ENCODE data around the gene RUSF1. TPM values are rescaled to one million over a fixed set of nuclear protein-coding genes. Genes with fewer than 3 reads are reported as not detected.

The RUSF1 gene
- total and polyA plus RNA-seq, 9 of the 15 experiments (the other 6 are each of a cell fraction or from before 2014, with no cell fraction given), result 0.80 to 52.8 (median 27.6) TPM

GRCh38 chr16:31441956-31442355, 66.2 kb downstream of the RUSF1 start (continued):
- TF ChIP-seq, protein P1, sequence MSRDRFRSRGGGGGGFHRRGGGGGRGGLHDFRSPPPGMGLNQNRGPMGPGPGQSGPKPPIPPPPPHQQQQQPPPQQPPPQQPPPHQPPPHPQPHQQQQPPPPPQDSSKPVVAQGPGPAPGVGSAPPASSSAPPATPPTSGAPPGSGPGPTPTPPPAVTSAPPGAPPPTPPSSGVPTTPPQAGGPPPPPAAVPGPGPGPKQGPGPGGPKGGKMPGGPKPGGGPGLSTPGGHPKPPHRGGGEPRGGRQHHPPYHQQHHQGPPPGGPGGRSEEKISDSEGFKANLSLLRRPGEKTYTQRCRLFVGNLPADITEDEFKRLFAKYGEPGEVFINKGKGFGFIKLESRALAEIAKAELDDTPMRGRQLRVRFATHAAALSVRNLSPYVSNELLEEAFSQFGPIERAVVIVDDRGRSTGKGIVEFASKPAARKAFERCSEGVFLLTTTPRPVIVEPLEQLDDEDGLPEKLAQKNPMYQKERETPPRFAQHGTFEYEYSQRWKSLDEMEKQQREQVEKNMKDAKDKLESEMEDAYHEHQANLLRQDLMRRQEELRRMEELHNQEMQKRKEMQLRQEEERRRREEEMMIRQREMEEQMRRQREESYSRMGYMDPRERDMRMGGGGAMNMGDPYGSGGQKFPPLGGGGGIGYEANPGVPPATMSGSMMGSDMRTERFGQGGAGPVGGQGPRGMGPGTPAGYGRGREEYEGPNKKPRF (IDR thresholded peaks at IDR 0.05; ENCODE audit: low read depth, low read length), result no peak
- TF ChIP-seq ETV1 (tag; conservative IDR thresholded peaks at IDR 0.05; ENCODE audit: low read depth), result no peak
- no peak for TF ChIP-seq KLF13 (tag; IDR thresholded peaks at IDR 0.05; ENCODE audit: borderline replicate concordance, low read depth)

DNA sequence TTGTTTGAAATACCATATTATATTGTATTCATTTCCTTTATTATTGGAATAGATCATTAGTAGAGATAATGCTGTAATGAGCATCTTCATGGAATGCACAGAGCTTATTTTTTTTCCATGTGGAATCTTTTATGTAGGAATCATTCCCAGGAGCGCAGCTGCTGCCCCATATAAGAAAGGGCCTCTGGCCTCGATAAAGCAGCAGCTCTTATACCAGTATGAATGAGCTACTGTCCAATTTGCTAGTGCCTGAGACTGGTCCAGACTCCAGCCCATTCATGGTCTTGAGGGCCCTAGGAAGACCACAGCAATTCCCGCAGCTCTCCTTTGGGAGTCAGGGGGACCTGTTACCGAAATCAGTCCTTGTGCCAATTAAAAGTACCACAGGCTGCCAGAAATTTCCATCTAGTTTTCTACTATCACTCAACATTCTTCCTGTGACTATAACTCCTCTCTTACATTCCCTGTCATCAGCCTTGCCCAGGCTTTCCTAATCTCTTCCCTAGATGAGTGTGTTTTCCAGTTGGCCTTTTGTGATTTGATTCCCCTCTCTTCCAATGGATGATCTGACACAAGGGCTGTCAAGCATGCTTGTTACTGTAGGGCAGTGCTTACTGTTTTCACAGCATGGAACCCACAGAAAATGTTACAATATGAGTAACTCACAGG, 67.5 kb downstream of the RUSF1 start:
- intact Hi-C loops (cut with micrococcal nuclease), result loop anchor here (5.0 to 10.0 kb wide), 3 partner anchors 56 to 256 kb away; partner anchors contain the start of gene FUS
- ChIA-PET POLR2A (interaction anchor here (1.1 kb wide), 1 partner anchor 11 kb away, joined by 4 read pairs; no protein-coding TSS in a partner anchor), CTCF (ENCODE audit: low intra/inter-chr PET ratio) (no interaction called here)
- H3K36me3 ChIP-seq (ENCODE audit: control insufficient read depth, insufficient read depth, low read length), result no peaks in the 10 kb centered on the region
- H3K79me2 ChIP-seq (ENCODE audit: control insufficient read depth, insufficient read depth, low read length), result no peaks in the 10 kb centered on the region
- H3K4me1 ChIP-seq (replicated peaks in 1 of 2; ENCODE audit: control insufficient read depth in 2 of 2, insufficient read depth in 2 of 2, low read length in 2 of 2), result peaks cover 3 to 25% of the 10 kb centered on the region in 2 experiments; a peak in 2 of 5 replicates
- BruUV-seq (replicated peaks), result no TSS peak
- DNase-seq (ENCODE audit: extremely low read depth in 1 of 4, low spot score in 3 of 4), result no peak
- no peaks in the 10 kb centered on the region for H3K9me1 ChIP-seq (ENCODE audit: control insufficient read depth, insufficient read depth, low read length)
- H3K27me3 ChIP-seq (ENCODE audit: control insufficient read depth in 2 of 2, insufficient read depth in 2 of 2, low read length in 2 of 2), result no peaks in the 10 kb centered on the region; a peak in 1 of 5 replicates
- H3K9ac ChIP-seq (ENCODE audit: insufficient read depth in 1 of 2, low read depth in 2 of 2, low read length in 2 of 2), result no peak overlapping the region
- in situ Hi-C loops (cut with MboI), result loop anchor here (25.0 kb wide), 1 partner anchor 453 kb away; the partner anchor contains the start of gene HSD3B7
- H3K4me3 ChIP-seq, result no peak overlapping the region
- H4K20me1 ChIP-seq (replicated peaks; ENCODE audit: control insufficient read depth, insufficient read depth, low read length), result no peaks in the 10 kb centered on the region
- no peak for FAIRE-seq
- H3K4me2 ChIP-seq (ENCODE audit: insufficient read depth, low read length), result no peak overlapping the region
- ATAC-seq, result no peak
- no peak overlapping the region for H2AFZ ChIP-seq (ENCODE audit: low read depth, low read length)
- 49% methylated on average over 4 of the region's 4 CpGs for WGBS (ENCODE audit: insufficient coverage, low coverage, missing lambda C conversion rate)
- no peak overlapping the region for H3K27ac ChIP-seq (ENCODE audit: extremely low read depth, low read depth, low read length)
- no peaks in the 10 kb centered on the region for H3K9me3 ChIP-seq (replicated peaks; ENCODE audit: control insufficient read depth, insufficient read depth, low read depth, low read length)
- TF ChIP-seq SRSF9 (IDR thresholded peaks at IDR 0.05; ENCODE audit: borderline replicate concordance, low read depth, low read length), result no peak
- no peak for TF ChIP-seq JUNB (CRISPR knock-in tag; conservative IDR thresholded peaks at IDR 0.05)
- TF ChIP-seq FOXJ3 (CRISPR knock-in tag; IDR thresholded peaks at IDR 0.05), result no peak
- no peak for TF ChIP-seq NCOA1 (IDR thresholded peaks at IDR 0.05; ENCODE audit: low read depth)
- TF ChIP-seq DACH1 (IDR thresholded peaks at IDR 0.05; ENCODE audit: partially characterized antibody), result no peak
- no peak for TF ChIP-seq SMARCA4 (IDR thresholded peaks at IDR 0.05)
- TF ChIP-seq GABPB1 (CRISPR knock-in tag; IDR thresholded peaks at IDR 0.05), result no peak
- TF ChIP-seq ZFP36 (IDR thresholded peaks at IDR 0.05; ENCODE audit: low read depth, low read length, partially characterized antibody), result no peak
- TF ChIP-seq ZNF431 (CRISPR knock-in tag; IDR thresholded peaks at IDR 0.05), result no peak
- no peak for TF ChIP-seq ZNF232 (CRISPR knock-in tag; IDR thresholded peaks at IDR 0.05)
- TF ChIP-seq DPF2 (IDR thresholded peaks at IDR 0.05), result no peak
- no peak for TF ChIP-seq MAFK (IDR thresholded peaks at IDR 0.05; ENCODE audit: low read length)
- TF ChIP-seq EP400 (IDR thresholded peaks at IDR 0.05), result no peak
- no peak for TF ChIP-seq ZNF717 (CRISPR knock-in tag; IDR thresholded peaks at IDR 0.05)
- no peak for TF ChIP-seq CBFB (CRISPR knock-in tag; IDR thresholded peaks at IDR 0.05)
- no peak for TF ChIP-seq GATAD2A (IDR thresholded peaks at IDR 0.05)
- TF ChIP-seq JUN (IDR thresholded peaks at IDR 0.05; ENCODE audit: borderline replicate concordance, low read depth, low read length), result no peak
- TF ChIP-seq JUN (CRISPR knock-in tag; IDR thresholded peaks at IDR 0.05; ENCODE audit: borderline replicate concordance), result no peak
- TF ChIP-seq TBL1XR1 (IDR thresholded peaks at IDR 0.05; ENCODE audit: low read length in 2 of 2), result no peak

Measured in K562 (cell line).